Upper lobe of right lung (tissue), 1 donor: ENCODE data around the gene TAS2R1. TPM values are rescaled to one million over a fixed set of nuclear protein-coding genes. Genes with fewer than 3 reads are reported as not detected.
A peak's percentile ranks its signal among the peaks of the same experiment; 100 is the strongest.

Experiments
- ATAC-seq: fragments of 200-7000 bp; cut with Tn5 transposase; one replicate; pipeline ENCODE4 v1.9.1; 2020; ENCODE audit warnings: mild to moderate bottlenecking, moderate library complexity
- DNase-seq: peaks from one replicate; pipeline ENCODE4 v3.0.0-alpha.2; 2020
- H3K27ac ChIP-seq: fragments of 200-600 bp; one replicate; pipeline ENCODE4 v1.8.0; 2022
- H3K27me3 ChIP-seq: fragments of 200-600 bp; one replicate; pipeline ENCODE4 v1.8.0; 2022; ENCODE audit warnings: mild to moderate bottlenecking
- H3K36me3 ChIP-seq: fragments of 200-600 bp; one replicate; pipeline ENCODE4 v1.8.0; 2022
- H3K4me1 ChIP-seq: fragments of 200-600 bp; one replicate; pipeline ENCODE4 v1.8.0; 2022
- H3K4me3 ChIP-seq: fragments of 200-600 bp; one replicate; pipeline ENCODE4 v1.8.0; 2022; ENCODE audit warnings: mild to moderate bottlenecking
- H3K9me3 ChIP-seq: fragments of 200-600 bp; one replicate; pipeline ENCODE4 v1.8.0; 2022
- CTCF ChIP-seq: fragments of 200-600 bp; IDR thresholded peaks from one replicate; pipeline ENCODE4 v1.8.0; 2022; ENCODE audit warnings: antibody characterized with exemption
- intact Hi-C: fragments of 100-400 bp; cut with DNase I; formaldehyde crosslinking; loops from one replicate; pipeline ENCODE4 v1.11.0; 2022
- total RNA-seq: library from RNA; stranded (reverse); fragmentation: NEBNext Ultra II Directional; extraction: Animal tissue kit (Norgen Biotek cat#: 25700); gene quantifications from one replicate; pipeline ENCODE4 v1.2.1, GENCODE V29; 2021
- donor health status: DM: no; HTN: yes; CAD: no; lungs with severe emphysema.

Gene TAS2R1
- total RNA-seq, 1 donor from 2014 or later, result not detected

DNA sequence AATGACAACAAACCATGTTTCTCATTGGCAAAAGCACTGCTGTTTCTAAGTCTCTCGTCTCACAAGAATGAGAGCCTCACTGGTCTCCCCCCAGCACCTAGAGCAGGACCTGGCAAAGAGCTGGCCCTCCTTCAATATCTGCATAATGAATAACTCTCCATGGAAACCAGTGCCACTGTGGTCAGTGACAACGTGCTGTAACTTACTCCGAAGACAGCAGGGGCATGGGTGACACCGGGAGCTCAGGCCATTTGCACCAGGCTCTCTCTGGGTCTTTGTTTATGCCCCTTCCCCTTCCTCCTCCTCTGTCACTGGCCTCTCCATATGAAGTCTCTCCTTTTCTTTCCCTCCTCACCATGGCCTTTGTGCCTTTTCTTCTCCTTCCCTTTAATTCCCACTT, 33.3 kb downstream of the TAS2R1 start:
- Histone ChIP-seq H3K27me3 (no peaks in the 10 kb centered on the region), H3K9me3 (no peaks in the 10 kb centered on the region), H3K27ac (no peak overlapping the region), H3K36me3 (no peaks in the 10 kb centered on the region), H3K4me1 (no peaks in the 10 kb centered on the region), H3K4me3 (no peak overlapping the region)
- no peak for ATAC-seq
- no peak for DNase-seq
- intact Hi-C loops, result no loop called here
- TF ChIP-seq CTCF, result no peak

DNA sequence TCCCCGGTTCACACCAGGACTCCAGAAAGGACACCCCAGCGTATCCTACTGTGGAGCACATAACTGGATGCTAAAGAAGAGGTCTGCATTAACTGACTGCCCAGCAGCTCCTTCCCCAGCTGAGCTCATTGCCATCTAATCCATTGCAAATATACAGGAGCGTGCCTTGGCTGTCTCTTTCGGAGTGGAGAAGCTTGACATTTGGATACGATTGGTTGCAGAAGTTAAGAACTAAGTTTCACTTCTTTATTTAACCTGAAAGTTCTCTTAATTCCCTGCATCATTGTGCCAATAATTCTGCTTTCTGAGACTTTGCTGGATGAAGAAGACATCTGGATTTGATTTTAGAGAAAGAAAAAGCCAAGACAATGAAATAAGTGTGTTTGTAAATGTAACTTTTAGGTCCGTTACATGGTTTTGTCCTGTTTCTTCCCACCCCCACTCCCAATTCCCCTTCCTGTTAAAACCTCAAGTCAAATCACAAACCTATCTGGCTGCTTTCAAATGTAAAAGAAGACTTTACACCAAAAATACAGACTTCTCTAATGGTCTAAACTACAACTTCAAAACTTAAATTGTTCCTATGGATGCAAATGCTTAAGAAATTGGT, 33.9 kb downstream of the TAS2R1 start:
- Histone ChIP-seq H3K27me3 (no peaks in the 10 kb centered on the region), H3K4me3 (no peak overlapping the region), H3K4me1 (no peaks in the 10 kb centered on the region), H3K27ac (no peak overlapping the region), H3K36me3 (no peaks in the 10 kb centered on the region), H3K9me3 (no peaks in the 10 kb centered on the region)
- DNase-seq (no peak), ATAC-seq (no peak)
- intact Hi-C loops, result no loop called here
- TF ChIP-seq CTCF, result no peak

DNA sequence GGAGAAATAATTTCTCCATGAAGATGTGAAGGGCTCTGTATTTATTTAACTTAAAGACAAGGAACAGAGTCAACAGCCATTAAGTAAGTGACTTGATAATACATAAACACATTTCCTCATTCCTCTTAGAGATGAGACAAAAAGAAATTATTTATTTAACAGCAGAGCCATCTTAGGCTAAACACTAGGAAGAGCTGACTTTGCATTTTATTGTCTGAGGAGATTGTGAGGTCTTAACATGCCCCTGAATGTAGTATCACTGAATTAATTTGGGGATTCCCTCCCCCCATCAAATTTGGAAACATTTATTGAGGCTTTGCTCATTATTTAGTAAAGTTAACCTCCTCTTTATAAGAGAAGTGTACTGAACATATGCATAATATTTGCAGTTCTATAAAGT, 35.2 kb downstream of the TAS2R1 start:
- ATAC-seq, result no peak
- no peaks in the 10 kb centered on the region for H3K9me3 ChIP-seq
- DNase-seq, result no peak
- no peaks in the 10 kb centered on the region for H3K36me3 ChIP-seq
- no peaks in the 10 kb centered on the region for H3K27me3 ChIP-seq
- no peaks in the 10 kb centered on the region for H3K4me1 ChIP-seq
- H3K27ac ChIP-seq, result no peak overlapping the region
- TF ChIP-seq CTCF, result no peak
- no peak overlapping the region for H3K4me3 ChIP-seq
- intact Hi-C loops, result no loop called here

GRCh38 chr5:9589049-9589835, 40.9 kb downstream of the TAS2R1 start:
- Histone ChIP-seq H3K27me3 (no peaks in the 10 kb centered on the region), H3K9me3 (no peaks in the 10 kb centered on the region), H3K4me3 (no peak overlapping the region), H3K27ac (no peak overlapping the region), H3K4me1 (no peaks in the 10 kb centered on the region), H3K36me3 (no peaks in the 10 kb centered on the region)
- ATAC-seq, result no peak
- TF ChIP-seq CTCF, result no peak
- intact Hi-C loops, result no loop called here
- no peak for DNase-seq

GRCh38 chr5:9588254-9588653, 41.9 kb downstream of the TAS2R1 start:
- intact Hi-C loops, result no loop called here
- ATAC-seq (peak; percentile 39), DNase-seq (no peak)
- Histone ChIP-seq H3K4me3 (no peak overlapping the region), H3K9me3 (no peaks in the 10 kb centered on the region), H3K27ac (no peak overlapping the region), H3K4me1 (no peaks in the 10 kb centered on the region), H3K36me3 (no peaks in the 10 kb centered on the region), H3K27me3 (no peaks in the 10 kb centered on the region)
- TF ChIP-seq CTCF, result no peak
